Amygdala (tissue), 56 donors: Measurements from ENCODE around the gene SETBP1.

Source experiments
- DNase-seq, 56 donors: peaks; one replicate each; lab custom pipeline; 2025; lab: John Stamatoyannopoulos, UW

Gene SETBP1

GRCh38 chr18:44949967-44950366 lies 269.3 kb downstream of the SETBP1 start:
- no peak for DNase-seq

- DNase-seq: no peak
These were observed 270.1 kb downstream of the SETBP1 start for GRCh38 chr18:44950685-44951195.

- DNase-seq: no peak
These were observed 271.1 kb downstream of the SETBP1 start for GRCh38 chr18:44951748-44952147.

- no peak for DNase-seq
These were observed 273.6 kb downstream of the SETBP1 start for GRCh38 chr18:44954257-44954656.

GRCh38 chr18:44955825-44956224 lies 275.1 kb downstream of the SETBP1 start:
- DNase-seq: no peak

- DNase-seq: no peak
These were observed 276.3 kb downstream of the SETBP1 start for GRCh38 chr18:44957025-44957424.

- DNase-seq: no peak
These were observed 276.8 kb downstream of the SETBP1 start for GRCh38 chr18:44957461-44957860.

GRCh38 chr18:44958040-44958439 lies 277.4 kb downstream of the SETBP1 start:
- DNase-seq: no peak

- no peak for DNase-seq
These were observed 277.8 kb downstream of the SETBP1 start for GRCh38 chr18:44958455-44958854.

GRCh38 chr18:44959013-44959412 lies 278.3 kb downstream of the SETBP1 start:
- no peak for DNase-seq

- DNase-seq: no peak
These were observed 279.9 kb downstream of the SETBP1 start for GRCh38 chr18:44960580-44960979.

GRCh38 chr18:44961288-44961995 lies 280.8 kb downstream of the SETBP1 start:
- DNase-seq: no peak

GRCh38 chr18:44967599-44967998 lies 286.9 kb downstream of the SETBP1 start:
- no peak for DNase-seq

GRCh38 chr18:44968336-44968735 lies 287.6 kb downstream of the SETBP1 start:
- no peak for DNase-seq

GRCh38 chr18:44969214-44969795 lies 288.6 kb downstream of the SETBP1 start:
- DNase-seq: no peak

- no peak for DNase-seq
These were observed 292.6 kb downstream of the SETBP1 start for GRCh38 chr18:44973282-44973681.

- DNase-seq: no peak
These were observed 293.5 kb downstream of the SETBP1 start for GRCh38 chr18:44974174-44974573.

- DNase-seq: no peak
These were observed 297.2 kb downstream of the SETBP1 start for GRCh38 chr18:44977856-44978255.

- no peak for DNase-seq
These were observed 299.1 kb downstream of the SETBP1 start for GRCh38 chr18:44979748-44980147.

- no peak for DNase-seq
These were observed 300.4 kb downstream of the SETBP1 start for GRCh38 chr18:44981121-44981520.

- DNase-seq: no peak
These were observed 306.2 kb downstream of the SETBP1 start for GRCh38 chr18:44986933-44987332.

GRCh38 chr18:44987371-44987770 lies 306.7 kb downstream of the SETBP1 start:
- no peak for DNase-seq
